ENCODE data around the gene HDAC9. TPM values are rescaled to one million over a fixed set of nuclear protein-coding genes. Genes with fewer than 3 reads are reported as not detected.

The HDAC9 gene
- total RNA-seq, 1 experiment from 2014 or later = 7.7 TPM

DNA sequence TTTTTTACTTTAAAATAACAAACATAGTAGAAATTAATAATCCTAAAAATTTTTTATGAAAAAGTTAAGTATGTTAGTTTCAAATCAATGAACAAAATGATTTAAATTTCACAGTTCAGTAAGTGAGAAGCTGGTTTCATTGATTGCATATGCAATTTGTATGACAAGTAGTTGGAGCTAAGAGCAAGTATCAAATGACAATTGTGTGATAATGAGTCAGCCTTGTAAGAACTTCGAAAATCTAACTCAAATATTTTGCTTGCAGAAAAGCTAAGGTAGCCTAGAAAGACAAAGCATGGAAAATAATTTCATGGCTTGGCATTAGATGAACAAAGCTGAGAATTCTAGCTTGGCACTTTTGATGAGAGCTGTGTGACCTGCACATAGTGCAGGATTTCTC, 111.5 kb downstream of the HDAC9 start:
- Histone ChIP-seq H3K18ac (ENCODE audit: insufficient read length, low read depth, low read length) (no peak overlapping the region), H3T11ph (ENCODE audit: low read length) (no peak overlapping the region), H3K9ac (ENCODE audit: extremely low read depth, insufficient read length, low read length) (no peak overlapping the region), H3K56ac (ENCODE audit: insufficient read length, low read depth, low read length) (no peak overlapping the region), H3K4me1 (ENCODE audit: insufficient read depth, low read length) (no peaks in the 10 kb centered on the region), H4K8ac (replicated peaks; ENCODE audit: insufficient read length, low read depth, low read length) (no peak overlapping the region), H3K4me2 (ENCODE audit: insufficient read depth, insufficient read length, low read length) (no peak overlapping the region), H4K91ac (ENCODE audit: insufficient read length, low read depth, low read length) (no peak overlapping the region), H3K79me2 (ENCODE audit: insufficient read depth, low read length) (no peaks in the 10 kb centered on the region), H3K23ac (ENCODE audit: insufficient read length, low read depth, low read length) (no peak overlapping the region), H3K14ac (ENCODE audit: insufficient read depth, low read length) (no peak overlapping the region), H3K23me2 (ENCODE audit: insufficient read length, low read depth, low read length, poor library complexity, severe bottlenecking) (no peaks in the 10 kb centered on the region), H2BK15ac (ENCODE audit: low read depth, low read length) (no peak overlapping the region), H3K27ac (ENCODE audit: insufficient read length, low read depth, low read length) (no peak overlapping the region), H3K4ac (ENCODE audit: low read depth, low read length) (no peak overlapping the region), H2BK5ac (ENCODE audit: insufficient read length, low read length) (no peak overlapping the region), H2BK120ac (ENCODE audit: low read depth, low read length, poor library complexity, severe bottlenecking) (no peak overlapping the region), H3K79me1 (ENCODE audit: insufficient read depth, low read depth, low read length, poor library complexity, severe bottlenecking) (no peaks in the 10 kb centered on the region), H4K20me1 (ENCODE audit: control insufficient read depth, insufficient read depth, insufficient read length) (no peaks in the 10 kb centered on the region), H3K9me3 (ENCODE audit: control insufficient read depth, low read depth, low read length) (no peaks in the 10 kb centered on the region), H2AK5ac (ENCODE audit: insufficient read length, low read length) (no peak overlapping the region), H2BK20ac (ENCODE audit: low read depth, low read length, poor library complexity, severe bottlenecking) (no peak overlapping the region), H2BK12ac (ENCODE audit: insufficient read length, low read depth, low read length) (no peak overlapping the region), H2AFZ (ENCODE audit: low read length) (no peak overlapping the region), H3K27me3 (ENCODE audit: insufficient read depth, low read length) (no peaks in the 10 kb centered on the region), H4K5ac (ENCODE audit: insufficient read length, low read depth, low read length) (no peak overlapping the region)
- no CpG with 5 or more reads among the region's 1 CpG for WGBS (ENCODE audit: extremely low coverage, insufficient read length, low lambda C conversion rate)
- Mint-ChIP-seq H3K36me3 (ENCODE audit: insufficient read depth in 1 of 3, low read depth in 3 of 3) (peaks cover 33 to 41% (median 36%) of the 10 kb centered on the region in 3 experiments), H3K27me3 (ENCODE audit: low read depth) (no peaks in the 10 kb centered on the region), H3K9me3 (peaks cover 35 to 37% of the 10 kb centered on the region in 2 experiments), H3K27ac (no peak overlapping the region), H3K4me1 (peaks cover 2 to 3% of the 10 kb centered on the region in 2 experiments), H3K4me3 (no peak overlapping the region)
- no peak for DNase-seq
- TF ChIP-seq, protein P1, sequence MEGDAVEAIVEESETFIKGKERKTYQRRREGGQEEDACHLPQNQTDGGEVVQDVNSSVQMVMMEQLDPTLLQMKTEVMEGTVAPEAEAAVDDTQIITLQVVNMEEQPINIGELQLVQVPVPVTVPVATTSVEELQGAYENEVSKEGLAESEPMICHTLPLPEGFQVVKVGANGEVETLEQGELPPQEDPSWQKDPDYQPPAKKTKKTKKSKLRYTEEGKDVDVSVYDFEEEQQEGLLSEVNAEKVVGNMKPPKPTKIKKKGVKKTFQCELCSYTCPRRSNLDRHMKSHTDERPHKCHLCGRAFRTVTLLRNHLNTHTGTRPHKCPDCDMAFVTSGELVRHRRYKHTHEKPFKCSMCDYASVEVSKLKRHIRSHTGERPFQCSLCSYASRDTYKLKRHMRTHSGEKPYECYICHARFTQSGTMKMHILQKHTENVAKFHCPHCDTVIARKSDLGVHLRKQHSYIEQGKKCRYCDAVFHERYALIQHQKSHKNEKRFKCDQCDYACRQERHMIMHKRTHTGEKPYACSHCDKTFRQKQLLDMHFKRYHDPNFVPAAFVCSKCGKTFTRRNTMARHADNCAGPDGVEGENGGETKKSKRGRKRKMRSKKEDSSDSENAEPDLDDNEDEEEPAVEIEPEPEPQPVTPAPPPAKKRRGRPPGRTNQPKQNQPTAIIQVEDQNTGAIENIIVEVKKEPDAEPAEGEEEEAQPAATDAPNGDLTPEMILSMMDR (conservative IDR thresholded peaks at IDR 0.05) = no peak

Data from H9 (cell line).